GM21786 (cell line): ENCODE measurements around the gene MAN2B2.
"Not testable (repeated sequence)": the region's sequence is repeated elsewhere in the genome, so short reads cannot be mapped to it uniquely, and the experiment has no call there.

Experiments used
- ATAC-seq: cut with Tn5 transposase; IDR thresholded peaks from one replicate; pipeline ENCODE4 v1.9.1; 2021; ENCODE audit not compliant: unreplicated experiment

MAN2B2 gene

DNA sequence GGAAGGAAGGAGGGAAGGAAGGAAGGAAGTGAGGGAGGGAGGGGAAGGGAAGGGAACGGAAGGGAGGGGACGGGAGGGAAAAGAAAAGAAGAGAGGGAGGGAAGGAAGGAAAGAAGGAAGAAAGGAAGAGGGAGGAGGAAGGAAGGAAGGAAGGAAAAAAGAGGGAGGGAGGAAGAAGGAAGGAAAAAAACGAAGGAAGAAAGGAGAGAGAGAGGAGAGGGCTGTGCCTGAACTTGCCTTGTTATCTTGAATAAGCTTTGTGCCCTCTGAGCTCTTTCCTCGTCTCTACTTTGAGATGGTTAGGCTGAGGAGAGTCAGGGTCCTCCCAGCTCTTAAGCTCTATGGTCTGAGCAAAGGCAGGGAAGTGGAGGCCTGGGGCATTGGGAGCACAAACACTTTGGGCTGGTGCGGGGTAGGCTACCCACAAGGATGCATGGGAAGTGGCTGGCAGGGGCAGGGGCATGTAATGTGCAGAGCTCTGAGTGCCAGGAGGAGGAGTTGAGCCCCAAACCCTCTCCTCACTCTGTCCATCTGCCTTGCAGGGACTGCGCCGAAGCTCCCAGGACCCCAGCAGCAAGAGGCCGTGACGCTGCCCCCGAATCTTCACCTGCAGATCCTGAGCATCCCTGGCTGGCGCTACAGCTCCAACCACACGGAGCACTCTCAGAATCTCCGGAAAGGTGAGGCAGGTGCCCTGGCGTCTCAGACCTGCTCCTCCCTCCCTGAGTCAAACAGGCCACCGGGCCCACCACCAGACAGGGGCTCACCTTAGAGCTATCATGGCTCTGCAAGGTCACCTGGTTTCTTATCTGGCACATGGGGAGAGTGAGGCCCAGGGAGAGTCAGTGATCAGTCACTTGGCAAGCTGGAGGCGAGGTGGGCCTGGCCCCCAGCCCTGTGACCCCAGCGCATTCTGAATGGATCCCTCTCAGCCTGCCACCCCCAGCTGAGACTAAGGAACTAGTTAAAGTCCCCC is 39.0 kb downstream of the MAN2B2 start:
- ATAC-seq, result no peak

DNA sequence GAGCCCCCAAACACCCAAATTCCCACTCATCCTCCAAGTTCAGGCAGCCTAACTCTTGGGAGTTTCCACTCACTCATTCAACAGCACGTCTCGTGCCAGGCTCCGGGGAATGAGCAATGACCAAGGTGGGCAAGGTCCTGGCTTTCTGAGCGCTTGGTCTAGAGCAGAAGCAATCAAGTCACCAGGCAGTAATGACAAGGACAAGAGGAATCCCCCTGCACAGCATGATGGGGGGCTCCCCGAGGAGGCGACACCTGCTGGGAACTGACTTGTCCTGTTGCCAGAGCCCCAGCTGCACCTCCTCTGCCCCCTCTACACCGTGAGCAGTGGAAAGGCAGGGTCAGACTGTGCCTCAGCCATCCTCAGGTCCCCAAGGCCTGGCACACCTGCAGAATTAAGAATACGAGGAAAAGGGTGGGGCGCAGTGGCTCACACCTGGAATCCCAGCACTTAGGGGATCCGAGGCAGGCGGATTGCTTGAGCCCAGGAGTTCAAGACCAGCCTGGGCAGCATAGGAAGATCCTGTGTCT is 39.8 kb downstream of the MAN2B2 start:
- no peak for ATAC-seq

DNA sequence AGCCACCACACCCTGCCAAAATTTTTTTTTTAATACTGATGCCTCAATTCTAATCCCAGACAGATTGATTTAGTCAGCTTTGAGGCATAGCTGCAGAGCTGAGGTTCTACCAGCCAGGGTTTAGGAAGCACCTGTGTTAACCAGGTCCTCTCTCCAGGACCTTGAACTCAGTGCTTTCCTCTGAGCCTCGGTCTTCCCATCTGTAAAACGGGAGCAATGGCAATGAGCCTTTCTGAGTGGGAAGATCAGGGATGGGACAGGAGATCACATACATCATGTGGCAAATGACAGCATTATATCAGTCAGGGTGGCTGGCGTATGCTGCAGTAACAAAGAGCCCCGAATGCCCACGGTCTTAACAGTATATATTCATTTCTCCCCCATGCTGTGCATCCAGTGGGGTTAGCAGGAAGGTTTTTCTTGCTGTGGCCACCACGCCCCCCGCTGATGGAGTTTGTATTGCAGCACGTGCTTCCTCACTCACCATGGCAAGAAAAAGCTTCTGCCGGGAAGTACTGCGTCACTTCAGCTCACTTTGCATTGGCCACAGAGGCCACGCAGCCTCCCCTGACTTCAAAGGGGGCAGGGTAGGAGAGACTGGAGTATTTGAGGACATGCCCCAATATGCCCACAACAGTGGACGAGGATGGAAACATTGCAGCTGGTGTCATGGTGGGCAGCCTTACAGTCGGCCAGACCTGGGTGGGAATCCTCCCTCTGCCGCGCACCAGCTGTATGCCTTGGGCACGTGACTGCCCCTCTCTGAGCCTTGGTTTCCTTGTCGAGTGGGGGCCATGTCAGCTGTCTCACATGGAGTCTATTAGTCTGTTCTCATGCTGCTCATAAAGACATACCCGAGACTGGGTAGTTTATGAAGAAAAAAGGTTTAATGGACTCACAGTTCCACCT is 41.4 kb downstream of the MAN2B2 start:
- no peak for ATAC-seq

DNA sequence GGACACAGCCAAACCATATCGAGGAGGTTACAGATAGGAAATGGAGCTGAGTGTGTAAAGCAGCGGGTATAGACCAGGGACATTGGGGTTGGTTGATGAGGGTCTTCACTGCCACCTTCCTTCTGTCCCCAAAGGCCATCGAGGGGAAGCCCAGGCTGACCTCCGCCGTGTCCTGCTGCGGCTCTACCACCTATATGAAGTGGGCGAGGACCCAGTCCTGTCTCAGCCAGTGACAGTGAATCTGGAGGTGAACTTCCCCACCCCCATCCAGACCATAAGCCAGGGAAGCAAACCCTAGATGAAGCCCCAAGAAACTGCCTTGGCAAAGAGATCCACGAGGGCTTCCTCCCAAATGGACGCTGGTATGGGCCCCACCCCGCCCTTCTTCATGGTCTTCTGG is 42.3 kb downstream of the MAN2B2 start:
- no peak for ATAC-seq

DNA sequence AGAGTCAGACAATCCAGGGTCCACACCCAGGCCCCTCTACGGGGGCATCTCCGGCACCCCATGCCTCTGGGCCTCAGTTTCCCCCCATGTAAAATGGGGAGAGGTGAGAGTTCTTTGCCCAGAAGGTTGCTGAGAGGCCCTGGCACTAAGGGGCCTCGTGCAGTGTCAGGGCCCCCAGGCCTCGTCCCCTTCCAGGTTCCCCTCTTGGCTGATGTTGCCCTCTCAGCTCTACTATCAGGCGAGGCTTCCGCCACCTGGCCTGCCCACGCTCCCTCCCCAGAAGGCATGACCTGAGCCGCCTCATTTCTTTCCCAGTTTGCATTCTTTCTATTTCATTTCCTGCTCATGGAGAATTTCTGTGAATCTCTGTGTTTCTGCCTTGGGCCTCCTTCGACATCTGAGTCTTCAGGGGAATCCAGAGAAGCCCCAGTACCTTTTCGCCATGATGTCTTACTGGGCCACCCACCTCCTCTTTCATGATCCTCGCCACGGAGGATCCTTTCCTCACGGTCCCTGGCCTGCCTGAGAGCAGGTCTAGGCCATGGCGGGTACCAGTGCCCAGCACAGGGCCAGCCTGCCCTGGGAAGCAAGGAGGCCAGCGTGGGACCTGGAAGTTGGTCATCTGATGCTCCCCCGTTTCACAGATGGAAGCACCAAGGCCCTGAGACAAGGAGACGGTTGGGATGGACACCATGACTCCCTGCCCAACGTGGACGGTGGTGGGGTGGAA is 43.6 kb downstream of the MAN2B2 start:
- no peak for ATAC-seq

DNA sequence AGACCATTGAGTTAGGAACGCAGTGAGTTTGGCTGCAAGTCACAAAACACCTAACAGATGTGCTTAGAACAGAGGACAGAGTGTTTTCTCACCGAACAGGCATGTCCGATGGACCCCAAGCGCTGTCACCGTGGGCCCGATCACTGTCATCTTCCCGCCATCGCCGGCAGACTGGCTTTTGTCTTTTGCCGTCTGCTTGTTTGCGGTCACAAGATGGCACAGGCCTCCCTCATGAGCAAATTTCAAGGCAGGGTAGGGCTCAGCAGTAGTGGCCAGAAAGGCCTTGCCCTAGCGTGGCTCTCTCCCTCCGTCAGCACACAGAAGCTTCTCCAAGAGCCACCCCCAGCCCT is 44.1 kb downstream of the MAN2B2 start:
- ATAC-seq, result no peak

DNA sequence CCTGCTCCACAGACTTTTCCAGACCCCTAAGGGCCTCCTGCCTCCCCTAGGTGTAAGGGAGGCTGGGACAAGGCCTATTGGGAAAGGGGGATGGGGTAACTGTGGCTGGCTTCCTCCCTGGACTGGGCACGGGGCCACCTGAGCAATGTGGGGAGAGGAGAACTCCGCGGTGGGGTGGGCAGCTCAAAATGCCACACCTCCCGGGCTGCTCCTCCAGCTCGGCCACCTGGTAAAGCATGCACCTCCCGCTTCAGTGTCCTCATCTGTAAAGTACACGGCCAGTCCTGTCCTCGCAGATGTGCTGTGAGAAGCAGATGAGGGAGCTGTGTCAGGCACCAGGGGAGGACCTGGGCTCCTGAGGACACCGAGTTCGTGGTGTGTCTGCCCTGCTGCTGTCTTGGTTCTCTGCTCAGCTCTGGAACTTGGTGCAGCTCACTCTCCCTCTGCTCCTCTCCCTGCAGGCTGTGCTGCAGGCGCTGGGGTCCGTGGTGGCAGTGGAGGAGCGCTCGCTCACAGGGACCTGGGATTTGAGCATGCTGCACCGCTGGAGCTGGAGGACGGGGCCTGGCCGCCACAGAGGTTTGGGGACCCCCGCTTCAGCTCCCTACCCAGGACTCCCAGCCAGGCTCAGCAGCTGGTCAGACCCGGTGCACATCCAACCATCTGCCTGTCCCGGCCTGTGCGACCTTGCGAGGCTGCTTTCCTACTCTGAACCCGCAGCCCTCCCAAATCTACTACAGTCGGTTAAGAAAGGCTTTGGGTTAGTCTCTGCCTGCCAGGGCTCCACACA is 44.7 kb downstream of the MAN2B2 start:
- ATAC-seq, result no peak

DNA sequence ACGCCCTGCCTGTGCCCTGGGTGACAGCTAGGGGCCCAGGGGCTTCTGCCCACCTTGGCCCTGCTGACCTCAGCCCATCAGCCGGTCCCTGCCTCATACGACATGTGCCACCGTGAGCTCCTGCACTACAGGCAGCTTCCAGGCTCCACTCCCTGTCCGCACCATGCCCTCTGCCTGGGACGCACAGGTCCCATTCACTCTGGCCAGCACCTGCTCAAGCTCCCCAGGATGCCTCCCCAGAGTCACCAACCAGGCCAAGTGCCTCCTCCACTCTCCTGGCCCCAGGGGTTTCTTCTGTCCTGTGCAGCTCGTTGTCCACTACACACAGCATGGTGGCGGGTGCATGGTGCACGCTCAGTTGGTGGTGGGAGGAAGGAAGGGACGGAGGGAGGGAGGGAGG is 45.3 kb downstream of the MAN2B2 start:
- ATAC-seq, result no peak

DNA sequence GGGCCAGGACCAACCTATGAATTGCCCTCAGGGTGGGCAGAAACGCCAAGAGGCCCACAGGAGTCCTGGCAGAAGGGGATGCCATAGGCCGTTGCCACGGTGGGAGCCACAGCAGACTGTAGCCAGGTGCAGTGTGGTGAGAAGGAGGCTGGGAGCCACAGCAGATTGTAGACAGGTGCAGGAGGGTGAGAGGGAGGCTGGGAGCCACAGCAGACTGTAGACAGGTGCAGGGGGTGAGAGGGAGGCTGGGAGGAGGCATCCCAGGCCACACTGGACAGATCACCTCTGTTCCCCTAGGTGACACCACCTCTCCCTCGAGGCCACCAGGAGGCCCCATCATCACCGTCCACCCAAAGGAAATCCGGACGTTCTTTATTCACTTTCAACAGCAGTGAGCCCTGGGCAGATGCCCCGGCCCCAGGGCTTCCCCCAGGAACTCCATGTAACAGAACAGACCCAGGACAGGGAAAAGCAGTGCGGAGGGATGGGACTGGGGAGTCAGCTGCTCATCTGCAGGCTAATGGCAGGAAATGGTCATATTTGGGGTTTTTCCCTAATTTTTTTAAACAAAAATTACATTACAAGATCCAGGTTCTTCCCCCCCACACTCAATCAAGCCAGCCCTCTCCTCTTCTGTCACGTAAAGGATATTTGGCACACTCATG is 46.0 kb downstream of the MAN2B2 start:
- no peak for ATAC-seq

DNA sequence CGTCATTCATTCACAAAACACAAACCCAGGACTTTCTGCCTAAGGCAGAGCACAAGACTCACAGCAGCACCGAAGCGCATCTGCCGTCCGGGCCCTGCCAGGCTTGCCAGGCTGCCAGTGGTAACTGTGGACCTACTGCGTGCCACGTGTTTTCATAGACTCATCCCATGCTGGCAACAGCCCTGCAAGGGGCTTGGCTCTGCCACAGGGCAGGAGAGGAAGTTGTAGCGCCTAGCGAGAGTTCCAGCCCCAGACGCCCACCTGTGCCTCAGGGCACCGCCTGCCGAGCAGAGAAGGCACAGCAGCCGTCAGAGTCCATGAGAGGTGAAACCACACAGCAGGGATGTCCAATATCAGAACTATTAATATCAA is 46.6 kb downstream of the MAN2B2 start:
- no peak for ATAC-seq

DNA sequence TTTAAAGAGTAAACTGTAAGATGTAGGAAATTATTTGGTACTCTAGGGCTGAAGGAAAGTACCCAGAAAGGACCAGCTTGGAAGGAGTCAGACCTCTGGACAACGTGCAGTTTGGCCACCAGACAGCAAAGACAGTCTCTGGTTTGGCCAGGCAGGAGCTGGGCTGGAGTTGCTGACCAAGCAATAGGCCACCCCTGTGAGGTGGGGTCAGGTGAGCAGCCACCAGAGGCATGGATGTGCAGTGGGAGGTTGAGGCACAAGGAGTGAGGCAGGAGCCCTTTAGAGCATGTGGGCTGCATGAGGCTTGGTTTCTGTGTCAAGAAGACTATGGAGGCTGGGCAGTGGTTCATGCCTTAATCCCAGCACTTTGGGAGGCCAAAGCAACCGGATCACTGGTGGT is 47.8 kb downstream of the MAN2B2 start:
- ATAC-seq, result no peak

DNA sequence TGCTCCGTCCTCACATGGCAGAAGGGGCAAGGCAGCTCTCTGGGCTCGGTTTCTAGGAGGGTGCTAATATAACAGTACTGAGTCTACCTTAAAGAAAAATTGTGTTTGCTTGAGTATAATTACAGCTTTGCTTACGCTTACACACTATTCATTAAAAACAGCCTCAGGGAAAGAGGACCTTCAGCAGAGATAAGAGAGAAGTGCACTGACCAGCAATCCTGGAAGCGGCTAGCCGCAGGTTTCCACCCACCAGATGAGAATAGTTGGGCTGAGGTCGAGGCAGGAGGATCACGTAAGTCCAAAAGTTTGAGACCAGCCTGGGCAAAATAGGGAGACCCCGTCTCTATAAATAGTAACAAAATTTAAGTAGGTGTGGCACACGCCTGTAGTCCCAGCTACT is 50.3 kb downstream of the MAN2B2 start:
- ATAC-seq, result no peak

DNA sequence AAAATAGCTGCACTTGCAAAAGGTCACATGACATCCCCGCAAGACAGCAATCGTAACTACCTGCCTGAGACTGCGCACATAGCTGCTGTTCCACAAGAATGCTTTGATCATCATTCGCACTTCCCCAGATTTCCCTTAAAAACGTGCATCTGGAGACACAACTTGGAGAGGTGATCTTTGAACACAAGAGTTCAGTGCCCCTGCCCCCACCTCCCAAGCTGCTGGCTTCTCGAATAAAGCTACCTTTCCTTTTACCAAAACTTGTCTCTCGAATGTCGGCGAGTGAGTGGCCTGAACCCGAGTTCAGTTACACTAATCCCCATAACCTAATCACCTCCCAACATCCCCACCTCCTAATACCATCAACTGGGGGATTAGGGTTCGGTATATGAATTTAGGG is 51.1 kb downstream of the MAN2B2 start:
- ATAC-seq, result no peak

DNA sequence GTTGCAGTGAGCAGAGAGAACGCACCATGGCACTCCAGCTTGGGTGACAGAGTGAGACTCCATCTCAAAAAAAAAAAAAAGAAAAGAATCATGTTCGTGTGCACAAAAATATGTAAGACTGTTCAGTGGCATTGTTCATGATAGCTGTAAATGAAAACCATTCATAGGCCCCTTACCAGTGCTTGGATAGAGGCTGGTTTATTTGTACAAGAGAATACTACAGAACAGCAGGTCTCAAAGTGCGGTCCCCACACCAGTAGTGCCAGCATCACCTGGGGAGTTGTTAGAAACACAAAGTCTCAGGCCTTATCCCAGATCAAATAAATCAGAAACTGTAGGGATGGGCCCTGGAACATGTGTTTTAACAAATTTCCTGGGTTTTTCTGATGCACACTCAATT is 52.8 kb downstream of the MAN2B2 start:
- ATAC-seq, result no peak

DNA sequence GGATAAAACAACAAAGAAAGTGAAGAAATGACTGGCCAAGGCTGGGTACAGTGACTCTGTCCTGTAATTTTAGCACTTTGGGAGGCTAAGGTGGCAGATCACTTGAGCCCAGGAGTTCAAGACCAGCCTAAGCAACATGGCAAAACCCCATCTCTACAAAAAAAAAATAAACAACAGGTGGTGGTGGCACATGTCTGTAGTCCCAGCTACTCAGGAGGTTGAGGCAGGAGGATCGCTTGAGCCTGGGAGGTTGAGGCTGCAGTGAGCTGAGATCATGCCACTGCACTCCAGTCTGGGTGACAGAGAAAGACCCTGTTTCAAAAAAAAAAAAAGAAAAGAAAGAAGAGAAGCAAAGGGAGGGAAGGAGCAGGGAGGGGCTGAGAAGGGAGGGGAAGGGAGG is 53.5 kb downstream of the MAN2B2 start:
- not testable (repeated sequence) for ATAC-seq

DNA sequence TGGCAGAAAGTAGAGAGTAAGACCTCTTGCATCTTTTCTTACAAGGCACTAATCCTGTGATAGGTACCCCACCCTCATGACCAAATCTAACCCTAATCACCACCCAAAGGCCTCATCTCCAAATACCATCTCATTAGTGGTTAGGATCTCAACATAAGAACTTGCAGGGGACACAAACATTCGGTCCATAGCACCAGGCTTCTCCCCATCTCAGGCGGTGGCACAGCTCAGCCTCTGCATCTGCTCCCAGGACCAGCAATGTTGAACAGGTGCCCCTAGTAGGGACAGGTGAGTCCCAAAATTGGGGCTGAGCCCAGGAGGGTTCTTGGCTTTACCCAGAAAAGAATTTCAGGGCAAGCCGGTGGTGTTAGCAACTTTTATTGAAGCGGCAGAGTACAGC is 57.1 kb downstream of the MAN2B2 start:
- ATAC-seq, result no peak

DNA sequence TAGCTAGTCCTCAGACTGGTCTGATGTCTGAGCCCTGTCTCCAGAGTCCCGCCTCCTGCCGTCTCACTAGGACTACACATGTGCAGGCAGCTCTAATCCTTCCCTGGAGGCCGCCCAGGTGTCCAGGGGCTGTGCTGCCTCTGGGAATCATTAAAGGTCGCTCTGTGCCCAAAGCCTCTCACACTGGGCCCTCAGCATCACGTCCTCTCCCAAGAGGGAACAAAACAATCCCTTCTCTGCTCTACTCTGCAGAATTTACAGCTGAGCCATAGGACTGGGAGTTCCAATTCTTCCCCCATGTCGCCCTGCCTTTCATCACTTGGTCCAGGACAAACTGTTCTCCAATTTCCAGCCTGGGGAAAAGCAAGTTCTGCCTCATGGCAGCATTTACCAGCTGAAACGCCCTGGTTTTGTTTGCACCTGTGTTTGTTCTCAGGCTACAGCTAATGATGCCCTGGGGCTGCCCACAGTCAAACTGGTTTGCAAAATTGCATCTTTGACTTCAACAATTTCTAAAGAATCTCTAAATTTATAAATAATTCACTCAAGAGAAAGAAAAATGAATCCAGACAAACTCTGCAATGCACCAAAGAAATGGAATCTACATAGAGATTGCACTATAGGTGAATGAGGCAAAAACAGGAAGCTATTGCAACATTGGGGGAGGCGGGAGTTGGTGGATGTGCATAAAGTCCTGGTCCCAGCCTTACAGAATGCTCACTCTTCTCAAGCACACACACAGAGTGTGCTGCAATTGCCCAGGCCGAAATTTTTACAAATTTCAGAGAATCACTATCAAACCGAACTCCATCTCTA is 58.3 kb downstream of the MAN2B2 start:
- ATAC-seq, result no peak

DNA sequence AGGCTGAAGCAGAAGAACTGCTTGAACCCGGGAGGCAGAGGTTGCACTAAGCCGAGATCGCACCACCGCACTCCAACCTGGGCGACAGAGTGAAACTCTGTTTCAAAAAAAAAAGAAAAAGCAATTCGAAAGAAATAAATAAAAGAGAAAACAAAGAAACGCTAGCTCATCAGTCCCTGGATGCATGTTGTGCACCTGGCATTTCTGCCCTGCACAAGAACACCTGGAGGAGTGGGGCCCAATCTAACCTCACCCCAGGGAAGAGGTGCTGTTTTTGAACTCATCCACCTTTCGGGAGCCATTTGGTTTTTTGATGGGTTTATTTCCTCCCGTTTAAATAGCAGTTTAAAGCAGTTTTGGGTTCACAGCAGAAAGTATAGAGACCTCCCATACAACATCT is 59.8 kb downstream of the MAN2B2 start:
- ATAC-seq, result no peak

DNA sequence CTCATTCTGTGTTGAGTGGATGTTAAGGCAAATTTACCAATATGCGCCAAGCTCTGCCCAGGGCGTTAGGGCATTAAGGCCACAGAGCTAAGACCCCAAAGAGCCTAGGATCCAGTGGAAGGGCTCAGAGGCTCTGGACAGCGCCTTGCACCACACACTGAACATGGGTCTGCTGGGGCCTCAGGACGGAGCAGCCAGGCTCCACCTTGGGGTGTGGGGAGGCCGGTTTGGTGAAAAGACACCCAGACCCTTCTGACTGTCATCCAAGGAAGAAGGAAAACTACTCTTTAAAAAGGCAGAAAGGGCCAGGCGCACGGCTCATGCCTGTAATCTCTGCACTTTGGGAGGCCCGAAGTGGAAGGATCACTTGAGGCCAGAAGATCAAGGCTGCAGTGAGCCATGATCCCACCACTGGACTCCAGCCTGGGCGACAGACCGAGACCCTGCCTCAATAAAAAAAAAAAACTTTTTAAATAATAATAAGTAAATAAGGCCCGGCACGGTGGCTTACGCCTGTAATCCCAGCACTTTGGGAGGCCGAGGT is 64.2 kb downstream of the MAN2B2 start:
- no peak for ATAC-seq
